ENCODE data around the gene ACVR2B.

DNA sequence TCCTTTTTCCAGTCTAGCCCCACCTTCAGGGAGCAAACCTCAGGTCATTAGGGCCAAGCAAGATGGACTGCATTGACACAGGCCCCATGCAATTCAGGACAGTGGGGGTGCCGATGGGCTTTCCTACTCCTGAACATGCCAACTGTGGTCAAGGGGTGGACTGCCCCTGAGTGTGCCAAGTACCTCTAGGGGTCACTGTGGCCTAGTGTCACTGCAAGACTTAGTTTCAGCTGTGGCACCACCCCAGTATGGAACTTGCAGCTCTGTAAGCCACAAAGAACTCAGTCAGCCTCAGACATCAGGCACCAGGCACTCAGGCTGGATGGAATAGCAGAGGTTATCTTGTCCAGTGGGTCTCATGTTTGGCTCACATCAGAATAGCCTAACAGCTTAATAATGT, 74.8 kb downstream of the ACVR2B start:
- TF ChIP-seq POLR2AphosphoS5 (IDR thresholded peaks at IDR 0.05) (no peak), SMC3 (conservative IDR thresholded peaks at IDR 0.05; ENCODE audit: poor library complexity) (no peak)
